NCI-H128 (cell line): ENCODE data around the gene SPATA2.
A peak's percentile ranks its signal among the peaks of the same experiment; 100 is the strongest.

Experiments
- DNase-seq: peaks from one replicate; lab custom pipeline; 2025; ENCODE audit not compliant: unreplicated experiment; lab: John Stamatoyannopoulos, UW

SPATA2 gene

GRCh38 chr20:49935746-49936152 is 20.4 kb upstream of the SPATA2 start:
- DNase-seq: no peak

- DNase-seq: no peak
These were observed 13.8 kb upstream of the SPATA2 start for GRCh38 chr20:49929142-49929494.

GRCh38 chr20:49928411-49929141 is 13.2 kb upstream of the SPATA2 start:
- DNase-seq: peak; percentile 56

- DNase-seq: no peak
These were observed 10.6 kb upstream of the SPATA2 start for GRCh38 chr20:49925901-49926454.

- DNase-seq: no peak
These were observed 8.9 kb upstream of the SPATA2 start for GRCh38 chr20:49924247-49924646.

- DNase-seq: no peak
These were observed 4.1 kb upstream of the SPATA2 start for GRCh38 chr20:49919461-49919860.

- no peak for DNase-seq
These were observed 3.7 kb upstream of the SPATA2 start for GRCh38 chr20:49919009-49919408.

GRCh38 chr20:49918446-49918845 is 3.1 kb upstream of the SPATA2 start:
- no peak for DNase-seq

GRCh38 chr20:49916146-49917002 is 1.0 kb upstream of the SPATA2 start:
- no peak for DNase-seq

- no peak for DNase-seq
These were observed 280 bp downstream of the SPATA2 start for GRCh38 chr20:49915118-49915379.

GRCh38 chr20:49914310-49915117 is 815 bp downstream of the SPATA2 start:
- no peak for DNase-seq

- DNase-seq: no peak
These were observed 1.8 kb downstream of the SPATA2 start for GRCh38 chr20:49913399-49914047.

- DNase-seq: no peak
These were observed 5.0 kb downstream of the SPATA2 start for GRCh38 chr20:49910340-49910706.

GRCh38 chr20:49909499-49910339 is 5.6 kb downstream of the SPATA2 start:
- no peak for DNase-seq

- no peak for DNase-seq
These were observed 7.1 kb downstream of the SPATA2 start for GRCh38 chr20:49908258-49908565.

GRCh38 chr20:49907405-49908257 is 7.7 kb downstream of the SPATA2 start:
- no peak for DNase-seq

- no peak for DNase-seq
These were observed 8.6 kb downstream of the SPATA2 start for GRCh38 chr20:49906615-49907154.

GRCh38 chr20:49906101-49906604 is 9.2 kb downstream of the SPATA2 start:
- DNase-seq: no peak
